SK-N-SH (cell line): ENCODE data around the gene ASB8. TPM values are rescaled to one million over a fixed set of nuclear protein-coding genes. Genes with fewer than 3 reads are reported as not detected.

ENCODE experiments used
- CTCF ChIA-PET: fragments of 300-600, 350-600 bp; formaldehyde crosslinking; extraction: SDS; loops from one replicate; lab custom pipeline; 2021; lab: Yijun Ruan, JAX
- POLR2A ChIA-PET: fragments of 350-600 bp; sonication (Branson Sonifier 250); formaldehyde crosslinking; extraction: SDS; loops from one replicate; lab custom pipeline; 2020; ENCODE audit warnings: antibody characterized with exemption, inconsistent platforms; lab: Yijun Ruan, JAX
- DNase-seq: peaks from one replicate; pipeline ENCODE4 v3.0.0; 2012
- H2AFZ ChIP-seq: fragments of 200-600 bp; sonication (generic); 2 replicates; pipeline ENCODE4 v1.8.1; 2016; ENCODE audit warnings: antibody characterized with exemption, mild to moderate bottlenecking, low read depth
- H3F3A ChIP-seq: fragments of 200-600 bp; sonication (generic); replicated peaks from 2 replicates; pipeline ENCODE3; 2016; ENCODE audit warnings: antibody characterized with exemption, mild to moderate bottlenecking; ENCODE audit not compliant: insufficient read depth
- H3K27ac ChIP-seq, 2 experiments: fragments of 200-500 bp in 1 of 2; fragments of 200-600 bp in 1 of 2; sonication (Bioruptor generic) in 1 of 2; sonication (generic), shearing (Covaris generic) in 1 of 2; 2 replicates each; pipeline versions ENCODE4 v1.5.1 to v1.6.1; 2014 to 2016; ENCODE audit warnings: low read depth in 2 of 2, inconsistent platforms in 1 of 2, low read length in 1 of 2, mild to moderate bottlenecking in 1 of 2, mixed read lengths in 1 of 2
- H3K27me3 ChIP-seq: fragments of 200-600 bp; sonication (generic), shearing (Covaris generic); 2 replicates; pipeline ENCODE4 v1.6.1; 2016; ENCODE audit warnings: mixed run types; ENCODE audit not compliant: insufficient read depth
- H3K36me3 ChIP-seq, 2 experiments: fragments of 200-500 bp in 1 of 2; fragments of 200-600 bp in 1 of 2; sonication (Bioruptor generic) in 1 of 2; sonication (generic) in 1 of 2; replicated peaks in 1 of 2; 2 replicates each; pipeline versions ENCODE3 to v1.5.1; 2014 to 2016; ENCODE audit warnings: low read length in 1 of 2, mild to moderate bottlenecking in 1 of 2; ENCODE audit not compliant: insufficient read depth in 2 of 2, control insufficient read depth in 1 of 2
- H3K4me1 ChIP-seq, 2 experiments: fragments of 200-500 bp in 1 of 2; fragments of 200-600 bp in 1 of 2; sonication (Bioruptor generic) in 1 of 2; sonication (generic), shearing (Covaris generic) in 1 of 2; 2 replicates each; pipeline versions ENCODE4 v1.5.1 to v1.6.1; 2014 to 2016; ENCODE audit warnings: low read depth in 1 of 2, low read length in 1 of 2, mixed run types in 1 of 2; ENCODE audit not compliant: insufficient read depth in 2 of 2, control insufficient read depth in 1 of 2
- H3K4me2 ChIP-seq: fragments of 200-600 bp; sonication (generic), shearing (Covaris generic); 2 replicates; pipeline ENCODE4 v1.6.1; 2017; ENCODE audit warnings: mixed run types
- H3K4me3 ChIP-seq, 2 experiments: fragments of 200-500 bp in 1 of 2; fragments of 200-600 bp in 1 of 2; sonication (Bioruptor generic) in 1 of 2; sonication (generic), shearing (Covaris generic) in 1 of 2; 2 replicates each; pipeline versions ENCODE4 v1.5.1 to v1.8.1; 2014 to 2016; ENCODE audit warnings: low read depth in 2 of 2, inconsistent platforms in 1 of 2, low read length in 1 of 2, mild to moderate bottlenecking in 1 of 2, mixed read lengths in 1 of 2, moderate library complexity in 1 of 2
- H3K79me2 ChIP-seq: fragments of 200-600 bp; sonication (generic); 2 replicates; pipeline ENCODE4 v1.8.1; 2017; ENCODE audit warnings: mild to moderate bottlenecking; ENCODE audit not compliant: insufficient read depth
- H3K9ac ChIP-seq: fragments of 200-600 bp; sonication (generic); 2 replicates; pipeline ENCODE4 v1.6.1; 2017; ENCODE audit warnings: mixed run types
- H3K9me2 ChIP-seq: fragments of 200-600 bp; sonication (generic); 2 replicates; pipeline ENCODE4 v1.6.1; 2017; ENCODE audit warnings: mixed run types
- H3K9me3 ChIP-seq: fragments of 200-600 bp; sonication (generic); 2 replicates; pipeline ENCODE4 v1.6.1; 2017; ENCODE audit warnings: mixed run types, mild to moderate bottlenecking, moderate library complexity
- H4K20me1 ChIP-seq: fragments of 200-600 bp; sonication (generic); 2 replicates; pipeline ENCODE4 v1.6.1; 2017; ENCODE audit warnings: mild to moderate bottlenecking, mixed run types; ENCODE audit not compliant: insufficient read depth
- CHD2 ChIP-seq: fragments of 150-350 bp; IDR thresholded peaks from 2 replicates; pipeline ENCODE4 v1.6.1; 2018; ENCODE audit warnings: low read length; ENCODE audit not compliant: partially characterized antibody
- ELF1 ChIP-seq: IDR thresholded peaks from 2 replicates; pipeline ENCODE4 v1.4.0; 2012
- EP300 ChIP-seq, 2 experiments: IDR thresholded peaks; 2 replicates each; pipeline versions ENCODE4 v1.4.0 to v1.6.1; 2012; ENCODE audit warnings: borderline replicate concordance in 1 of 2, low read depth in 1 of 2, low read length in 1 of 2
- FOXJ3 ChIP-seq: sonication (generic); formaldehyde crosslinking; IDR thresholded peaks from 2 replicates; pipeline ENCODE4 v1.5.1; 2020; ENCODE audit warnings: mild to moderate bottlenecking, missing genetic modification reagents
- GABPA ChIP-seq: IDR thresholded peaks from 2 replicates; pipeline ENCODE4 v1.4.0; 2012; ENCODE audit warnings: low read depth, mild to moderate bottlenecking
- JUND ChIP-seq: IDR thresholded peaks from 2 replicates; pipeline ENCODE4 v1.4.0; 2012
- MXI1 ChIP-seq: IDR thresholded peaks from 2 replicates; pipeline ENCODE4 v1.6.1; 2012; ENCODE audit warnings: mild to moderate bottlenecking, low read depth, low read length, improper control_type of control experiment
- NFIC ChIP-seq: IDR thresholded peaks from 2 replicates; pipeline ENCODE4 v1.4.0; 2012; ENCODE audit warnings: borderline replicate concordance
- NRF1 ChIP-seq: IDR thresholded peaks from 2 replicates; pipeline ENCODE4 v1.6.1; 2012; ENCODE audit warnings: low read depth, mild to moderate bottlenecking, low read length
- POLR2AphosphoS5 ChIP-seq: IDR thresholded peaks from 2 replicates; pipeline ENCODE4 v1.6.1; 2012; ENCODE audit warnings: low read depth, low read length
- RAD21 ChIP-seq: IDR thresholded peaks from 2 replicates; pipeline ENCODE4 v1.6.1; 2012; ENCODE audit warnings: mild to moderate bottlenecking, low read length
- RCOR1 ChIP-seq: fragments of 150-350 bp; IDR thresholded peaks from 2 replicates; pipeline ENCODE4 v1.6.1; 2017; ENCODE audit warnings: antibody characterized with exemption, low read length
- RFX5 ChIP-seq: IDR thresholded peaks from 2 replicates; pipeline ENCODE4 v1.6.1; 2012; ENCODE audit warnings: mild to moderate bottlenecking, improper control_type of control experiment, low read length
- SIN3A ChIP-seq: IDR thresholded peaks from 2 replicates; pipeline ENCODE4 v1.6.1; 2012; ENCODE audit warnings: low read depth, mild to moderate bottlenecking, low read length, moderate library complexity, borderline replicate concordance
- SMC3 ChIP-seq: IDR thresholded peaks from 2 replicates; pipeline ENCODE4 v1.6.1; 2012; ENCODE audit warnings: low read depth, low read length, improper control_type of control experiment
- TAF1 ChIP-seq: IDR thresholded peaks from 2 replicates; pipeline ENCODE4 v1.6.1; 2012; ENCODE audit warnings: low read depth, mild to moderate bottlenecking, low read length, moderate library complexity, borderline replicate concordance
- TCF12 ChIP-seq: IDR thresholded peaks from 2 replicates; pipeline ENCODE4 v1.4.0; 2012
- TEAD4 ChIP-seq: IDR thresholded peaks from 2 replicates; pipeline ENCODE4 v1.4.0; 2012; ENCODE audit warnings: mild to moderate bottlenecking, borderline replicate concordance; ENCODE audit not compliant: insufficient read depth
- USF1 ChIP-seq: IDR thresholded peaks from 2 replicates; pipeline ENCODE4 v1.4.0; 2012; ENCODE audit warnings: low read depth, borderline replicate concordance
- USF2 ChIP-seq: fragments of 150-350 bp; IDR thresholded peaks from 2 replicates; pipeline ENCODE4 v1.6.1; 2017; ENCODE audit warnings: antibody characterized with exemption, low read length, low read depth, borderline replicate concordance
- WGBS: methylation state at CpG from one replicate; pipeline ENCODE4 v1.1.6; 2017; ENCODE audit warnings: low lambda C conversion rate; 5-methylcytosine and 5-hydroxymethylcytosine counted together
- polyA plus RNA-seq, 3 experiments: library from polyadenylated mRNA; depleted of rRNA; stranded (reverse); fragments of >200 nt; gene quantifications; 2 replicates each; pipeline ENCODE4 v1.2.3, GENCODE V29; 2012
- TF ChIP-seq, protein P1 (sequence below): IDR thresholded peaks from 2 replicates; pipeline ENCODE4 v1.4.0; 2012; ENCODE audit warnings: low read depth, borderline replicate concordance

ASB8 gene
- polyA plus RNA-seq, 1 of the 3 experiments (the other 2 are of a cell fraction): 13.8 TPM

DNA sequence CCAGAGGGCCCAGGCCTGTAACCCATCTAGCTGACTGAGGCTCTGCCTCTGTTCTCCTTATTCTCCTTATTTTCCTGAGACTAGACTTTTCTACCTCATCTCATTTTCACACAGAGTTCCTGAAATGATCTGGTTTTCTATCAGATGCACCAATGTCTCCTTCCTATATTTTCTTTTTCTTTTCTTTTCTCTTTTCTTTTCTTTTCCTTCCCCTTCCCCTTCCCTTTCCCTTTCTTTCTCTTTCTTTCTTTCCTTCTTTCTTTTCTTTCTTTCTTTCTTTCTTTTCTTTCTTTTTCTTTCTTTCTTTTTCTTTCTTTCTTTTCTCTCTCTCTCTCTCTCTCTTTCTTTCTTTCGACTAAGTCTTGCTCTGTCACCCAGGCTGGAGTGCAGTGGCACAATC, 23.1 kb upstream of the ASB8 start:
- H3K79me2 ChIP-seq: no peaks in the 10 kb centered on the region
- no peaks in the 10 kb centered on the region for H3K36me3 ChIP-seq
- H3K4me1 ChIP-seq: peaks cover 1 to 18% of the 10 kb centered on the region in 2 experiments; a peak in 3 of 4 replicates
- no peak overlapping the region for H2AFZ ChIP-seq
- H3K27ac ChIP-seq: no peak overlapping the region
- no peaks in the 10 kb centered on the region for H3K9me3 ChIP-seq
- POLR2A ChIA-PET: no interaction called here
- no peak for DNase-seq
- no peaks in the 10 kb centered on the region for H3F3A ChIP-seq
- 31% methylated on average over 1 of the region's 1 CpG for WGBS
- 0 out of 2 replicates have a peak, but pooled peaks cover 7% of the 10 kb centered on the region for H3K27me3 ChIP-seq
- no peak overlapping the region for H3K4me2 ChIP-seq
- no peak overlapping the region for H3K9ac ChIP-seq
- CTCF ChIA-PET: interaction anchor here (0.9 to 2.5 kb wide), 4 partner anchors 15 to 440 kb away, joined by 3 to 9 read pairs (median 3); no protein-coding TSS in a partner anchor
- no peaks in the 10 kb centered on the region for H3K9me2 ChIP-seq
- no peaks in the 10 kb centered on the region for H4K20me1 ChIP-seq
- TF ChIP-seq TAF1 (no peak), TCF12 (no peak), RFX5 (no peak), NFIC (no peak), POLR2AphosphoS5 (no peak), RAD21 (no peak), MXI1 (no peak), SIN3A (no peak), TEAD4 (no peak), SMC3 (no peak), EP300 (IDR thresholded peaks at IDR 0.05; ENCODE audit: borderline replicate concordance in 1 of 2, low read depth in 1 of 2, low read length in 1 of 2) (no peak), GABPA (no peak), RCOR1 (no peak)
- TF ChIP-seq, protein P1, sequence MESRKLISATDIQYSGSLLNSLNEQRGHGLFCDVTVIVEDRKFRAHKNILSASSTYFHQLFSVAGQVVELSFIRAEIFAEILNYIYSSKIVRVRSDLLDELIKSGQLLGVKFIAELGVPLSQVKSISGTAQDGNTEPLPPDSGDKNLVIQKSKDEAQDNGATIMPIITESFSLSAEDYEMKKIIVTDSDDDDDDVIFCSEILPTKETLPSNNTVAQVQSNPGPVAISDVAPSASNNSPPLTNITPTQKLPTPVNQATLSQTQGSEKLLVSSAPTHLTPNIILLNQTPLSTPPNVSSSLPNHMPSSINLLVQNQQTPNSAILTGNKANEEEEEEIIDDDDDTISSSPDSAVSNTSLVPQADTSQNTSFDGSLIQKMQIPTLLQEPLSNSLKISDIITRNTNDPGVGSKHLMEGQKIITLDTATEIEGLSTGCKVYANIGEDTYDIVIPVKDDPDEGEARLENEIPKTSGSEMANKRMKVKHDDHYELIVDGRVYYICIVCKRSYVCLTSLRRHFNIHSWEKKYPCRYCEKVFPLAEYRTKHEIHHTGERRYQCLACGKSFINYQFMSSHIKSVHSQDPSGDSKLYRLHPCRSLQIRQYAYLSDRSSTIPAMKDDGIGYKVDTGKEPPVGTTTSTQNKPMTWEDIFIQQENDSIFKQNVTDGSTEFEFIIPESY: no peak
- no peak overlapping the region for H3K4me3 ChIP-seq

DNA sequence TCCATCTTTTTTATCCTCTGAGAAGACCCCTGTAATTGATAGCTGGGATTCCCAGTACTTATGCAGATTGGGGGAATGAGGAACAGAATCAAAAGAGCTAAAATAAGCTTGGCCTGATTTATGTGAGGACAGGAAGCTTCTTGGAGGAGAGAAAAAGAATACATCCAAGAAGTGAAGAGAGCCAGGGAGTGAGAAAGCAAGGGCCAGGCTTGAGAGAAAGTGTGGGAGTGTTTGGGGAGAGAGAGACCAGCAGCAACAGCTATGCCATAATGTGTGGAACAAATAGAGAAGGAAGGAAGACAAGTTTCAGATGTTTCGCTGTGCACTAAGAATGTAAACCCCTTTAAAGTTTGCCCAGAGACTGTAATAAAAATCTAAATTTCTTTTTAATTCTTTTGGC, 22.2 kb upstream of the ASB8 start:
- H3K9me2 ChIP-seq: no peaks in the 10 kb centered on the region
- POLR2A ChIA-PET: no interaction called here
- H2AFZ ChIP-seq: no peak overlapping the region
- H3K27me3 ChIP-seq: 0 out of 2 replicates have a peak, but pooled peaks cover 7% of the 10 kb centered on the region
- 88% methylated on average over 1 of the region's 1 CpG for WGBS
- H3K27ac ChIP-seq: no peak overlapping the region
- no peak overlapping the region for H3K9ac ChIP-seq
- H3K79me2 ChIP-seq: no peaks in the 10 kb centered on the region
- no peaks in the 10 kb centered on the region for H4K20me1 ChIP-seq
- DNase-seq: no peak
- H3K4me3 ChIP-seq: no peak overlapping the region
- H3K4me2 ChIP-seq: no peak overlapping the region
- no peaks in the 10 kb centered on the region for H3K36me3 ChIP-seq
- H3F3A ChIP-seq: no peaks in the 10 kb centered on the region
- no peak for TF ChIP-seq MXI1
- TF ChIP-seq USF2: no peak
- TF ChIP-seq ELF1: no peak
- no peak for TF ChIP-seq CHD2
- TF ChIP-seq, protein P1: no peak
- no peak for TF ChIP-seq NRF1
- TF ChIP-seq JUND: no peak
- TF ChIP-seq TCF12: no peak
- TF ChIP-seq FOXJ3 (CRISPR knock-in tag): no peak
- no peak for TF ChIP-seq USF1
- no peaks in the 10 kb centered on the region for H3K9me3 ChIP-seq
- CTCF ChIA-PET: interaction anchor here (0.9 to 2.5 kb wide), 5 partner anchors 10 to 441 kb away, joined by 3 to 9 read pairs (median 3); partner anchors contain the start of gene ASB8
- peaks cover 0 to 10% of the 10 kb centered on the region in 2 experiments; a peak in 3 of 4 replicates for H3K4me1 ChIP-seq
